ENCODE data around the gene RBM6. TPM values are rescaled to one million over a fixed set of nuclear protein-coding genes. Genes with fewer than 3 reads are reported as not detected.

RBM6 gene
- total RNA-seq, 5 donors from 2014 or later (not counting 1 experiment from before 2014, with no cell fraction given) = 127 to 149 (median 140) TPM

- H3K9me3 Mint-ChIP-seq = no peaks in the 10 kb centered on the region
- H3K27me3 ChIP-seq (replicated peaks in 1 of 2; ENCODE audit: control insufficient read depth in 2 of 2, extremely low read depth in 1 of 2, insufficient read depth in 2 of 2, low read length in 1 of 2) = no peaks in the 10 kb centered on the region
- no peaks in the 10 kb centered on the region for H3K9me3 ChIP-seq
- H3K36me3 Mint-ChIP-seq = peaks cover 22% of the 10 kb centered on the region
- H3K4me3 Mint-ChIP-seq = no peak overlapping the region
- no peaks in the 10 kb centered on the region for H3K27me3 Mint-ChIP-seq
- no peak overlapping the region for H3K27ac Mint-ChIP-seq
- WGBS (ENCODE audit: insufficient coverage) = 39% methylated on average over 10 of the region's 13 CpGs
- H3K36me3 ChIP-seq (ENCODE audit: control insufficient read depth in 2 of 2, extremely low read depth in 1 of 2, insufficient read depth in 1 of 2, low read length in 1 of 2) = peaks cover 15 to 49% of the 10 kb centered on the region in 2 donors
- ChIA-PET CTCF (interaction anchor here (0.6 to 1.5 kb wide), 3 partner anchors 28 to 126 kb away, joined by 3 to 5 read pairs (median 3); no protein-coding TSS in a partner anchor), POLR2A (no interaction called here)
- DNase-seq = peak; percentile 25 to 86 (median 64)
- H3K4me3 ChIP-seq (ENCODE audit: control insufficient read depth in 1 of 2, extremely low read depth in 1 of 2, low read length in 1 of 2) = no peak overlapping the region
- ATAC-seq (replicated peaks in 1 of 4) = peak; percentile 78 to 86 (median 82)
- H3K27ac ChIP-seq (ENCODE audit: low read length) = no peak overlapping the region
- H3K4me1 Mint-ChIP-seq = peaks cover 0 to 4% (median 0%) of the 10 kb centered on the region in 3 donors
- H3K4me1 ChIP-seq (ENCODE audit: control insufficient read depth in 1 of 2, extremely low read depth in 1 of 2, insufficient read depth in 2 of 2, low read length in 2 of 2) = peaks cover 0 to 11% of the 10 kb centered on the region in 2 experiments
Observed at GRCh38 chr3:50121072-50122032, 181.4 kb downstream of the RBM6 start.

GRCh38 chr3:50122071-50122470 lies 182.1 kb downstream of the RBM6 start:
- ChIA-PET POLR2A (no interaction called here), CTCF (interaction anchor here in 1 of 2 donors (1.0 kb wide), 1 partner anchor 124 kb away, joined by 4 read pairs; no protein-coding TSS in a partner anchor)
- H3K27me3 Mint-ChIP-seq = no peaks in the 10 kb centered on the region
- H3K9me3 Mint-ChIP-seq = no peaks in the 10 kb centered on the region
- ATAC-seq (replicated peaks in 1 of 4) = no peak
- Histone ChIP-seq H3K27me3 (replicated peaks in 1 of 2; ENCODE audit: control insufficient read depth in 2 of 2, extremely low read depth in 1 of 2, insufficient read depth in 2 of 2, low read length in 1 of 2) (peaks cover 0 to 2% of the 10 kb centered on the region in 2 experiments), H3K4me1 (ENCODE audit: control insufficient read depth in 1 of 2, extremely low read depth in 1 of 2, insufficient read depth in 2 of 2, low read length in 2 of 2) (peaks cover 0 to 11% of the 10 kb centered on the region in 2 experiments), H3K27ac (ENCODE audit: low read length) (no peak overlapping the region), H3K9me3 (no peaks in the 10 kb centered on the region), H3K4me3 (ENCODE audit: control insufficient read depth in 1 of 2, extremely low read depth in 1 of 2, low read length in 1 of 2) (no peak overlapping the region), H3K36me3 (ENCODE audit: control insufficient read depth in 2 of 2, extremely low read depth in 1 of 2, insufficient read depth in 1 of 2, low read length in 1 of 2) (peaks cover 15 to 42% of the 10 kb centered on the region in 2 donors)
- peaks cover 0 to 4% (median 0%) of the 10 kb centered on the region in 3 donors for H3K4me1 Mint-ChIP-seq
- DNase-seq = no peak
- H3K4me3 Mint-ChIP-seq = no peak overlapping the region
- peaks cover 15% of the 10 kb centered on the region for H3K36me3 Mint-ChIP-seq
- H3K27ac Mint-ChIP-seq = no peak overlapping the region
- WGBS (ENCODE audit: insufficient coverage) = 100% methylated on average over 2 of the region's 2 CpGs

- CTCF ChIA-PET = interaction anchor here (0.6 to 1.0 kb wide), 3 partner anchors 123 to 307 kb away, joined by 3 to 5 read pairs (median 4); no protein-coding TSS in a partner anchor
- Mint-ChIP-seq H3K4me3 (no peak overlapping the region), H3K27me3 (no peaks in the 10 kb centered on the region), H3K36me3 (peaks cover 12% of the 10 kb centered on the region), H3K4me1 (peaks cover 0 to 4% (median 0%) of the 10 kb centered on the region in 3 donors), H3K27ac (peak overlapping the region in 1 of 2 donors; percentile 23), H3K9me3 (no peaks in the 10 kb centered on the region)
- 82% methylated on average over 10 of the region's 14 CpGs for WGBS (ENCODE audit: insufficient coverage)
- peaks cover 14 to 34% of the 10 kb centered on the region in 2 donors for H3K36me3 ChIP-seq (ENCODE audit: control insufficient read depth in 2 of 2, extremely low read depth in 1 of 2, insufficient read depth in 1 of 2, low read length in 1 of 2)
- no peak overlapping the region for H3K27ac ChIP-seq (ENCODE audit: low read length)
- no peak overlapping the region for H3K4me3 ChIP-seq (ENCODE audit: control insufficient read depth in 1 of 2, extremely low read depth in 1 of 2, low read length in 1 of 2)
- H3K9me3 ChIP-seq = no peaks in the 10 kb centered on the region
- DNase-seq (no peak), ATAC-seq (replicated peaks in 1 of 4) (no peak)
- H3K4me1 ChIP-seq (ENCODE audit: control insufficient read depth in 1 of 2, extremely low read depth in 1 of 2, insufficient read depth in 2 of 2, low read length in 2 of 2) = peaks cover 0 to 11% of the 10 kb centered on the region in 2 experiments
- POLR2A ChIA-PET = no interaction called here
- H3K27me3 ChIP-seq (replicated peaks in 1 of 2; ENCODE audit: control insufficient read depth in 2 of 2, extremely low read depth in 1 of 2, insufficient read depth in 2 of 2, low read length in 1 of 2) = peaks cover 0 to 3% of the 10 kb centered on the region in 2 experiments
Observed at GRCh38 chr3:50122661-50123391, 182.9 kb downstream of the RBM6 start.

GRCh38 chr3:50123394-50124051 lies 183.6 kb downstream of the RBM6 start:
- no peak for ATAC-seq (replicated peaks in 1 of 4)
- H3K27ac ChIP-seq (ENCODE audit: low read length) = no peak overlapping the region
- WGBS (ENCODE audit: insufficient coverage) = 85% methylated on average over 4 of the region's 4 CpGs
- H3K36me3 ChIP-seq (ENCODE audit: control insufficient read depth in 2 of 2, extremely low read depth in 1 of 2, insufficient read depth in 1 of 2, low read length in 1 of 2) = peaks cover 10 to 27% of the 10 kb centered on the region in 2 donors
- Mint-ChIP-seq H3K4me1 (peaks cover 0 to 4% (median 0%) of the 10 kb centered on the region in 3 donors), H3K27me3 (no peaks in the 10 kb centered on the region), H3K4me3 (no peak overlapping the region), H3K36me3 (peaks cover 5% of the 10 kb centered on the region), H3K9me3 (no peaks in the 10 kb centered on the region), H3K27ac (peak overlapping the region in 1 of 2 donors; percentile 23)
- H3K4me1 ChIP-seq (ENCODE audit: control insufficient read depth in 1 of 2, extremely low read depth in 1 of 2, insufficient read depth in 2 of 2, low read length in 2 of 2) = peaks cover 0 to 11% of the 10 kb centered on the region in 2 experiments
- no peaks in the 10 kb centered on the region for H3K9me3 ChIP-seq
- no peak for DNase-seq
- CTCF ChIA-PET = no interaction called here
- H3K4me3 ChIP-seq (ENCODE audit: control insufficient read depth in 1 of 2, extremely low read depth in 1 of 2, low read length in 1 of 2) = no peak overlapping the region
- H3K27me3 ChIP-seq (replicated peaks in 1 of 2; ENCODE audit: control insufficient read depth in 2 of 2, extremely low read depth in 1 of 2, insufficient read depth in 2 of 2, low read length in 1 of 2) = peaks cover 0 to 3% of the 10 kb centered on the region in 2 experiments
- POLR2A ChIA-PET = no interaction called here

- no peak for DNase-seq
- ChIA-PET CTCF (no interaction called here), POLR2A (no interaction called here)
- Mint-ChIP-seq H3K4me1 (peaks cover 0 to 4% (median 0%) of the 10 kb centered on the region in 3 donors), H3K27me3 (no peaks in the 10 kb centered on the region), H3K9me3 (no peaks in the 10 kb centered on the region), H3K36me3 (no peaks in the 10 kb centered on the region), H3K27ac (no peak overlapping the region), H3K4me3 (no peak overlapping the region)
- peaks cover 0 to 11% of the 10 kb centered on the region in 2 experiments for H3K4me1 ChIP-seq (ENCODE audit: control insufficient read depth in 1 of 2, extremely low read depth in 1 of 2, insufficient read depth in 2 of 2, low read length in 2 of 2)
- no peaks in the 10 kb centered on the region for H3K9me3 ChIP-seq
- 83% methylated on average over 1 of the region's 15 CpGs for WGBS (ENCODE audit: insufficient coverage)
- no peak overlapping the region for H3K4me3 ChIP-seq (ENCODE audit: control insufficient read depth in 1 of 2, extremely low read depth in 1 of 2, low read length in 1 of 2)
- H3K27me3 ChIP-seq (replicated peaks in 1 of 2; ENCODE audit: control insufficient read depth in 2 of 2, extremely low read depth in 1 of 2, insufficient read depth in 2 of 2, low read length in 1 of 2) = peaks cover 0 to 3% of the 10 kb centered on the region in 2 experiments
- H3K36me3 ChIP-seq (ENCODE audit: control insufficient read depth in 2 of 2, extremely low read depth in 1 of 2, insufficient read depth in 1 of 2, low read length in 1 of 2) = peaks cover 10 to 22% of the 10 kb centered on the region in 2 donors
- no peak for ATAC-seq (replicated peaks in 1 of 4)
- H3K27ac ChIP-seq (ENCODE audit: low read length) = no peak overlapping the region
Observed at GRCh38 chr3:50124052-50124799, 184.3 kb downstream of the RBM6 start.

All from T-cell (primary cell).